ENCODE data around the gene PKD1.
"Not testable (repeated sequence)": the region's sequence is repeated elsewhere in the genome, so short reads cannot be mapped to it uniquely, and the experiment has no call there.

Gene PKD1

DNA sequence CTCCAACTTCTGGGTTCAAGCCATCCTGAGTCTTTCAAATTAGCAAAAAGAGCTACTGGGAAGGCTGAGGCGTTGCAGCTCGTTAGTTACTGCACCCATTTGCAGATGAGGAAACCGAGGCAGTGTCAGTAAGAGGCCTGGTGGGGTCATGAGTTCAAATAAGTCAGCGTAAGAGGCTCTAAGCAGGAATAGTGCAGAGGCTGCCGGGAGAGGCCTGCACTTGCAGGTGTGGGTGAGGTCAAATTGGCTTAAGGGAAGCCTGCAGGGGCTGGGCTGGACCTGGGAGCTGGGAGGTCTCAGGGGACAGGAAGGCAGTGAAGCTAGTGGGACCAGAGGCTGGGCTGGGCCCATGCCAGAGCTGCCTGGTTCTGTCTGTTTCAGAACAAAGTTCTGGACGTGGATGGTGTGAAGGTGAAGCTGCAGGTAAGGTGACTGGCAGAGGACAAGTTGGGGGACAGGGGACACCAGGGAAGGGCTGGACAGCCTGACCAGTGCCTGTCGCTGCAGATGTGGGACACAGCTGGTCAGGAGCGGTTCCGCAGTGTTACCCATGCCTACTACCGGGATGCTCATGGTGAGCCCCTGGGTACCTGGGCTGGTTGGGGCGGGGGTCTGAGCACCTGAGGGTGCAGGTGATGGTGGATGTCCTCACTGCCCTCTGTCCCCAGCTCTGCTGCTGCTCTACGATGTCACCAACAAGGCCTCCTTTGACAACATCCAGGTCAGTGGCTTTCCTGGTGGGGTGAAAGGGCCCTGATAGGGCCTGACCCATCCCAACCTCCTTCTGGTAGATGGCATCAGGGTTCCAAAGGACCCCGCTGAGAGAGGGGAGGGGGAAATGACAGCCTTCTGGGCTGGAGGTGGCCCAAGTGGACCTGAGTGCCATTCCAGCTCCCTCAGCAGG, 15.7 kb upstream of the PKD1 start:
- DNase-seq (ENCODE audit: low spot score), result no peak

DNA sequence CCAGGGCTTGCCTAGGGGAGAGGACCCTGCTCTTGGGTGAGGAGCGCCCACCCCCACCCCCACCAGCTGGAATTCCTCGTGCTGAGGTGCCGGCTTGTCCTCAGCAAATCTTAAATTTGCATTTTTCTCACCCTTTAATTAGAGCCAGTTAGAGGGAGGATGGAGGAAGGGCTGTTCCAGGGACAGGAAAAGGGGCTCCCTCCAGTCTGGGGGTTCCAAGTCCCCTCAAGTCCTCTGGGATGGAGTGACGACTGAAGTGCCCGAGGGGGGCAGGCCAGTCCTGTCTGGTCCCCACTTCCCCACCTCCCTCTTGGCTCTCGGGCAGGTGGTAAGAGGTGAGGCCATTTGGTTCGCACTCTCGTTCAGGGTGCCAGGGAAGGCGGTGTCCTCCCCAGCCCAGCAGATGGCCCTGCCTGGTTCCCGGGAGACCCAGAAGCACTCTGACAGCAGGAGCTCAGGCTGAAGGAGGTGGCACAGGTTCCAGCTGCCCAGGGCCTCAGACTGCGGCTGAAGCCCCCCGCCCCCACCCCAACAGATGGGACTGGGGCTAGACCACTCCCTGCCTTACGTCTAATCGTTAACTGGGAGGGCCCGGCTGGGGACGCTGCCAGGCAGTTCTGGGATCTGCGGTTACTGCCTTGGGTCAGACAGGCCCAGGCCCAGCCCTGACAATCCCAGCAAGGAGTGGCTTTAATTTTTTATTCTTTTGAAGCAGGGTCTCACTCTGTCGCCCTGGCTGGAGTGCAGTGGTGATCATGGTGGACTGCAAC, 14.9 kb upstream of the PKD1 start:
- peak; percentile 77 for DNase-seq (ENCODE audit: low spot score)

DNA sequence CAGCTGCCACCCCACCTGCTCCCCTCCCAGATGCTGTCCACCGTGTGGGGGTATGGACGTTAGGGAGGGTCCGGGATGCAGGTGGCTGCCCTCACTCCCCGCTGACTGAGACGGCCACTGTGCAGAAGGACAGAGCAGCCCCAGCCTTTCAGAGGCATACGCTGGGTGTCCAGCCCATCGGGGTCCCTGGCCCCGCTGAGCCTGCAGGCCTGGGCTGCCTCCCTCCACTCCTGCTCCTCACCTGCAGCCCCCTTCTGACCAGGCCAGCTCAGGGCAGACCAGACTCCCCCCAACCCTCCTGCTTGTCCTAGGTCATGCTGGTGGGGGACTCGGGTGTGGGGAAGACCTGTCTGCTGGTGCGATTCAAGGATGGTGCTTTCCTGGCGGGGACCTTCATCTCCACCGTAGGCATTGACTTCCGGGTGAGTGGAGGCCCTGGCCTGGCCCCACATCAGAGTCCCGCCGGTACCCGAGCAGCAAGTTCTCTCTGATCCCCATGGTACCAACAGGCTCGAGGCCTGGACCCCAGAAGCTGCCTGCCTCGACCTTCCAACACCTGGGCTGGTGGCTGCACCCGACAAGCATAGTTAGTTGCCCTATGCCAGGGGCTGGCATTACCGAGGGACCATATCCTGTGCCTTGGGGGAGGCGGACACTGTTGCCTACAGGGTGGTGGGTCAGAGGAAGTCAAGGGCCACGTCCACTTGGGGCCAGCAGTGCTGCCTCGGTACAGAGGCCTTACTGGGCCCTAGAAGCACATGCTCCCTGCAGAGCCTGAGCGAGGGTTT, 14.1 kb upstream of the PKD1 start:
- DNase-seq (ENCODE audit: low spot score), result no peak

GRCh38 chr16:2148714-2149629, 13.3 kb upstream of the PKD1 start:
- no peak for DNase-seq (ENCODE audit: low spot score)

DNA sequence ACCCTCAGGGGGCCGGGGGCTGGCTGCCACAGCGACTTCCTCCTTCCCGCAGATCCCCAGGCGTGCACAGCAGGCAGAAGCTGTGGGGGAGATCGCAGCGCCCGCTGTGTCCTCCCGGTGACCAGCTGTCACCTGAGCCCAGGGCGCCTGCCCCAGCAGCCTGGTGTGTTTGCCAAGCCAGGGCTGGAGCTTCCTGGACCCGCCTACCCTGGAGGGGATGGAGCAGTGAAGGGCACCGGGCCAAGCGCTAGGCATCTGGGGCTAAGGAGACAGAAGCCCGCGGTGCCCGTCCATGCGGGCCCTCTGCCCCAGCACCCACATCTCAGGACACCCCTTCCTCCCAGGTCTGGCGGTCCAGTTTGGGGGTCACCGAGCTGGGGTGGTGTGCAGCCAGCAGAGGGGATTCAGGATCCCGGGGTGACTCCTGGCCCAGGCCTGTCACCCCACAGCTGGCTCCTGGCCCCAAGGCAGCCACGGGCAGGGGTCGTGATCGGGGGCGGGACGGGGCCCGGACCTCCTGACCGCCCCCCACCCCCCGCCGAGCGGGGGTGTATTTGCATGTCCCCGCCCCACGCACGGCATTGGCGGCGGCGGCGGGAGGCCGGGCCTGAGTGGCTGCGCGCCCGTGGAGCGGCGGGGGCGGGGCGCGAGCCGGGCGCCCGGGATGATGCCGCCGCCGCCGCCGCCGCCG, 12.4 kb upstream of the PKD1 start, which contains the start of gene RAB26:
Gene RAB26, plus strand, starts transcription at position 645 of the 691 bp plus-strand sequence. CDS start 159 bp downstream, outside the sequence.
- DNase-seq (ENCODE audit: low spot score), result peak; percentile 68

- DNase-seq (ENCODE audit: low spot score), result no peak
Observed at GRCh38 chr16:2147378-2147777, 11.7 kb upstream of the PKD1 start.

GRCh38 chr16:2145843-2146242, 10.1 kb upstream of the PKD1 start:
- DNase-seq (ENCODE audit: low spot score), result no peak

- DNase-seq (ENCODE audit: low spot score), result no peak
Observed at GRCh38 chr16:2143878-2144485, 8.3 kb upstream of the PKD1 start.

DNA sequence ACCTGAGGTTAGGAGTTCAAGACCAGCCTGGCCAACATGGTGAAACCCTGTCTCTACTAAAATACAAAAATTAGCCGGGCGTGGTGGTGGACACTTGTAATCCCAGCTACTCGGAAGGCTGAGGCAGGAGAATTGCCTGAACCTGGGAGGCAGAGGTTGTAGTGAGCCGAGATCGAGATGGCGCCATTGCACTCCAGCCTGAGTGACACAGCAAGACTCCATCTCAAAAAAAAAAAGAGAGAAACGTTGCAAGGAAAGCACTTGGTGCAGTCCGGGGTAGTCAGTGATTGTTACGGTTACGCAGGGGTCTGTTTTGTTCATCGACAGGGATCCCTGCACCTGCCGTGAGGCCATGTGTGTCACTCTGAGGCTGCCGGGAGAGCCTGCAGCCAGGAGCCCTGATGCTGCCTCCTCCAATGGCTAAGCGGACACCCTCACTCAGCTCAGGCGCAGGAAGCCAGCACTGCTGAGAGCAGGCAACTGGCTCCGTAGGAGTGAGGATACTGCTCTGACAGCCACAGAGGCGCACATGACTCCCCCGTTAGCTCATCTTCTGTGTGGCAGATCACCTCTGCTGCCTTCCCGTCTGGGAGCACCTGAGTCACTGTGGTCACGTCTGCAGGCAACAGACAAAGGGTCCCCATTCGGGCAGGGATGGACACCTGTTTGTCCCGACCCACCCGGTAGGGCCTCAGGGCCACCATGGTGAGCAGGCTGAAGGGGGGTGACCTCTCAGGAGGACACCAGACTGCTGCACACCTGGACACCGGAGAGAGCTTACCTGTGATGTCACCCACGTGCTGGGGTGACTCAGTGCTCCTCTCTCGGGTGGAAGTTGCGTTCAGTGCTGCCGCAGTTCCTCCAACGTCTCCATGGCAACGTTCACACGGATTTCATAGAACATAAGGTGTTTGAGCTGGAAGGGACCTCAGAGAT, 7.5 kb upstream of the PKD1 start:
- DNase-seq (ENCODE audit: low spot score), result peak; percentile 71

DNA sequence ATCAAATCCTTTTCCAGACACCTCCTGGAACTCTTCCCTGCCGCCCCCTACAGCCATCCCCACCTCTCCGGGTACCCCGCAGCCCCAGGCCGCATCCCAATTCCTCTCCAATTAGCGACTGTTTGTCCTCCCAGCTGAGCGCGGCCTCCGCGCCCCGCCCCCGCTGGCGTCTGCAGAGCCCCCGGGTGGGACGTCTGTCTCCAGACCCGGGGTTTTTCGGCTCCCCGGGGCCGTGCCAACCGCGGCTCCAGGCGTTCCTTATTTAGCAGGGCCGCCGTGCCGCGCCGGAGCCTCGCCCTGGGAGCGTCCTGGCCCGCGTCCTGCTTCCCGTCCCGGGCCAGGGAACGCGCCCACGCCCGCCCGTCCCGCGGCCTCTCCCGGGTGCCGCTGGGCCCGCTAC, 627 bp downstream of the PKD1 start:
- not testable (repeated sequence) for DNase-seq (ENCODE audit: low spot score)

GRCh38 chr16:2133797-2134196, 1.9 kb downstream of the PKD1 start:
- DNase-seq (ENCODE audit: low spot score), result not testable (repeated sequence)

GRCh38 chr16:2129890-2130447, 5.7 kb downstream of the PKD1 start:
- DNase-seq (ENCODE audit: low spot score), result not testable (repeated sequence)

GRCh38 chr16:2129251-2129650, 6.4 kb downstream of the PKD1 start:
- not testable (repeated sequence) for DNase-seq (ENCODE audit: low spot score)

GRCh38 chr16:2127630-2128280, 7.9 kb downstream of the PKD1 start:
- peak; percentile 56 for DNase-seq (ENCODE audit: low spot score)

DNA sequence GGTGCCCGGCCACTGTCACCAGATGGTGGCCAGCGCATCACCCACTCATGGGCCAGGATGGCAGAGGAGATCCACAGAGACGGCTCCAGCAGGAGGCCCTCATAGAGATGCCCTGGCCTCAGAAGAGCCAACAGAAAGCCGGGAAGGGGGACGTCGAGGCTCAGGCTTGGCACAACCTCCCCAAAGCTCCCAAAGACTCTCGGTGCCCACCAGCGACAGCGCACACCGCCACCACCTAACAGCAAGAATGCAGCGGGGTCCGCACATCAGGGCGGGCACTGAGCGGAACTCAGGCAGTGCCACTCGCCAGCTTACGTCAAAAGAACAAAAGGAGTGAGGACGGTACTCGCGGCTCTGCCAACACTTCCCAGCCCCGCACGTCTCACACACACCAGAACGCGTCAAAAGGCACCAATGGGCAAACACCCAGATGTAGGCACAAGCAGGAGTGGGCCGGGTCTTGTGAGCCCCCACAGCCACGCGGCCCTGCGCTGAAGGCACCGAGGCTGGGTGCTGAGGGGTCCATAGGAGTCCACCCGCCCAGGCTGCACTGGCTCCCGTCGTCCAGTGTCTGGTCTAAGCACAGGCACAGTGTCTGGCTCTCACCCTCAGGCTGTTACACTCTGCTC, 8.7 kb downstream of the PKD1 start:
- not testable (repeated sequence) for DNase-seq (ENCODE audit: low spot score)

- DNase-seq (ENCODE audit: low spot score), result not testable (repeated sequence)
Observed at GRCh38 chr16:2126161-2126743, 9.4 kb downstream of the PKD1 start.

DNA sequence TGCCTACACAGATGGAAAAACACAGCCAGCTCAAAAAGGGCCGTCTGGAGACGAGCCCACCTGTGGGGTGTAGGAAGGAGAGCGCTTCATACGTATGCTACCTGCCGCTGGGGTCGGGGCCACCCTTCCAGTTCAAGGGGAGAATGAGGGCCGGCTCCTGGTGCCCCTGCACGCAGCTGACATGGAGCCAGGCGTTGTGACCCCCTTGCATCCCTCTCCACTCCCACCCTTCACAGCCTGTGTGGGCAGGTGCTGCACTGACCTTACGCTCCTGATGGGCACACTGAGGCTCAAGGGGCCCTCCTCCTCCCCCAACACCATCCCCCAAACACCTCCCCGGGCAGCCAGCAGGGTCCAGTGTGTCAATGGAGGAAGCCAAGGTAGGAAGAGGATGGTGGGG, 10.1 kb downstream of the PKD1 start:
- not testable (repeated sequence) for DNase-seq (ENCODE audit: low spot score)

Data from SK-N-DZ (cell line).